ENCODE results near the gene PLSCR4. TPM values are rescaled to one million over a fixed set of nuclear protein-coding genes. Genes with fewer than 3 reads are reported as not detected.

PLSCR4 gene
- total RNA-seq, 1 donor from 2014 or later, result not detected

DNA sequence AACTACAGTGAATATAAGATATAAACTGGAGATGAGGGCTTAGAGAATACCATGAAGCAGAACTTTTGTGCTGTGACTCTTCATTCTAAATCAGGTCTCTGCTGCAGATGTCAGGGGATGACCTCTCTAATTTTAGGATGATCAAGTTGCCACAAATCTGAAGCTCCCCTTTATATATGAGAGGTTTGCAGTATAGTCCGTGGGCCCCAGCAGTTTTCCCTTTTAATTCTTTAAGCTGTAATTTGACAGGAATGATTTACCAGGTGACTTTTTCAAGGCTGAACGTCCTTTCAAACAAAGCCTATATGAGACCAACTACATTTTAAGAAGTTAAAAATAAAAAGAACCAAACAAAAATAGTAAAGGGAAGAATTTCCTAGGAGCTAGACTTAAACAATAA lies 85.0 kb downstream of the PLSCR4 start:
- Mint-ChIP-seq H3K4me3 (no peak overlapping the region), H3K4me1 (peaks cover 5% of the 10 kb centered on the region), H3K36me3 (ENCODE audit: low read depth) (no peaks in the 10 kb centered on the region), H3K9me3 (no peaks in the 10 kb centered on the region), H3K27me3 (peaks cover 44% of the 10 kb centered on the region), H3K27ac (no peak overlapping the region)
- DNase-seq, result no peak
- intact Hi-C loops (cut with micrococcal nuclease), result no loop called here

DNA sequence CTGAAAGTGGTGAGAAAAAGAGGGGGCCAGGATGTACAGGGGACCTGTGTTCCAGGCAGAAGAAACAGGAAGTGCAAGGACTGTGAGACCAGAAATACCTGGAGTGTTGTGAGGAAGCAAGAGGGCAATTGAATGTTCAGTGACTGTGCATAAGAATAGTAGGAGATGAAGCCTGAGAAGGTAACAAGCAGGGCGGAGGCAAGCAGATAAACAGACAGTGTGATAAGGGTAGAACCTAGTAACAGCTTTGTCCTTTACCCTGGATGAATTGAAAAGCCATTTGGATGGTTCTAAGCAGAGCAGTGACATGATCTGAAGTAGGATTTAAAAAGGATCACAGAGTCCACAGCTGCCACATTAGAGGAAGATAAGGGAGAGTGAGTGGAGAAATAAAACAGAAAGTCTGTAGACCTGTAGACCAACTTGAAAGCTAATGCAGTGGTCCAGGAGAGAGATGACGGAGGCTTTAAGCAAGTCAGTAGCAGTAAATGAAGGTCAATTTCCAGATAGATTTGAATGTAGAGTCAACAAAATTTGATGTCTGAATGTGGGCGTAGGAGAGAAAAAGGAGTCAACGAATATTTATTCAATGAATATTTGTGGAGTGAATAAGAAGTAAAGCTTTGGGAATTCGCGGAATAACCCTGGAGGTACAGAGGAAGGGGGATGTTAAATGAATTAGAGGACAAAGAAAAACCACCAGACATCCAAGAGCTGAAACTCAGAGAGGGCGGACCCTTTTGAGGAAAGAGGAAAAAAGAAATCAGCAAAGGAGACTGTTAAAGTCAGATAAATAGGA lies 85.7 kb downstream of the PLSCR4 start:
- H3K27me3 Mint-ChIP-seq, result peaks cover 47% of the 10 kb centered on the region
- H3K36me3 Mint-ChIP-seq (ENCODE audit: low read depth), result no peaks in the 10 kb centered on the region
- intact Hi-C loops (cut with micrococcal nuclease), result no loop called here
- peaks cover 8% of the 10 kb centered on the region for H3K4me1 Mint-ChIP-seq
- no peak for DNase-seq
- no peak overlapping the region for H3K4me3 Mint-ChIP-seq
- H3K27ac Mint-ChIP-seq, result no peak overlapping the region
- H3K9me3 Mint-ChIP-seq, result no peaks in the 10 kb centered on the region

DNA sequence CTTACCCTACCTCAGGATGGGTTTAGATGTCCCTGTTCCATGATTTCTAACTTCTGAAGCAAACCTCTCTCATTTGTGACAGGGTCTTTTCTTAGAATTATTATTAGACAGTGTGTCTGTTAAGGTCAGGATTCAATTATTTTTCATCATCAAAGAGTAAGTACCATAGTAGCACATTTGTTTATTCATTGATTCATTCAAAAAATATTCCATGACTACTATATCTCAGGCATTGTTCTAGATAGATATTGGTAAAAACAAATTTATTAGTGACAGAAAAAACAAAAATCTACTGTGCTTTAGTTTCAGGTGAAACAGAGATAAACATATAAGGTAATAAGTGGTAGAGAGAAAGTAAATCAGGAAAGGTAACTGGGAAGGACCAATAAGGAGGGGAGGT lies 86.4 kb downstream of the PLSCR4 start:
- intact Hi-C loops (cut with micrococcal nuclease), result no loop called here
- H3K4me3 Mint-ChIP-seq, result no peak overlapping the region
- no peaks in the 10 kb centered on the region for H3K36me3 Mint-ChIP-seq (ENCODE audit: low read depth)
- peaks cover 13% of the 10 kb centered on the region for H3K4me1 Mint-ChIP-seq
- peaks cover 50% of the 10 kb centered on the region for H3K27me3 Mint-ChIP-seq
- H3K9me3 Mint-ChIP-seq, result no peaks in the 10 kb centered on the region
- no peak overlapping the region for H3K27ac Mint-ChIP-seq
- no peak for DNase-seq

DNA sequence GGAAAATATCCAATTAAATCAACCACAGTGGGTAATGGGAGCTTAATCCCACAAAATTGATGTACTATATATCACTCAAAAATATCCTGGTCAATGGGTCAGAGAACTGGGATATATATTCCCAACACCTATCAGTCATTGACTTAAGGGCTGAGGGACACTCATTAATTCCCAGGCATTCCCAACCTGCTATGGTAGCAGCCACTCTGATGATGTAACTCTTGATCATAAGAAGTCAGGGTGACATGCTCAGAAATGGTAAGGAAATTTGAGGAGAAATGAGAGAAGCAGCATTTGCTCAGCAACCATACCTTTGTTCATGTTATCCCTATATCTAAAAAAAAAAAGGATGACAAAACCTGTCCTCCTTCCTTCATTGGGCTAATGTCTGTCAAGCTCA lies 86.8 kb downstream of the PLSCR4 start:
- H3K9me3 Mint-ChIP-seq, result no peaks in the 10 kb centered on the region
- no peak overlapping the region for H3K4me3 Mint-ChIP-seq
- intact Hi-C loops (cut with micrococcal nuclease), result no loop called here
- peaks cover 13% of the 10 kb centered on the region for H3K4me1 Mint-ChIP-seq
- no peak overlapping the region for H3K27ac Mint-ChIP-seq
- no peak for DNase-seq
- H3K36me3 Mint-ChIP-seq (ENCODE audit: low read depth), result no peaks in the 10 kb centered on the region
- peaks cover 52% of the 10 kb centered on the region for H3K27me3 Mint-ChIP-seq

DNA sequence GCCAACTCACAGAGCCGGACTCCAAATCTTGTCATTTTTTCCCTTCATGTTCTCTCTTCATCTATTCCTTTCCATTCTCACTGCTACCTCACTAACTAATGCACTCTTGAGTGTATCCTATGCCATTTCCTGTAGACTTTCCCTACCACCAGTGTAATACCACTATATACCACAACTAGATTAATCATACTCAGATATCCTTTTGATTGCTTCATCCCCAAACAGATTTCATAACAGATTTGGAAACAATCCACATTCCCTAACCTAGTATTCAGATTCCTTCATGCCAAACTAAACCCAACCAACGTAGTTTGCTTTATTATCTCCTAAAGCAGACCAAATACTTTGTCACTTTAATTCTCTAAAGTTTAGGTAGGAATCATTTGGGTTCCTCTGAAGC lies 87.3 kb downstream of the PLSCR4 start:
- Mint-ChIP-seq H3K4me3 (no peak overlapping the region), H3K4me1 (peaks cover 13% of the 10 kb centered on the region), H3K27me3 (peaks cover 56% of the 10 kb centered on the region), H3K36me3 (ENCODE audit: low read depth) (no peaks in the 10 kb centered on the region), H3K9me3 (no peaks in the 10 kb centered on the region), H3K27ac (no peak overlapping the region)
- intact Hi-C loops (cut with micrococcal nuclease), result no loop called here
- no peak for DNase-seq

DNA sequence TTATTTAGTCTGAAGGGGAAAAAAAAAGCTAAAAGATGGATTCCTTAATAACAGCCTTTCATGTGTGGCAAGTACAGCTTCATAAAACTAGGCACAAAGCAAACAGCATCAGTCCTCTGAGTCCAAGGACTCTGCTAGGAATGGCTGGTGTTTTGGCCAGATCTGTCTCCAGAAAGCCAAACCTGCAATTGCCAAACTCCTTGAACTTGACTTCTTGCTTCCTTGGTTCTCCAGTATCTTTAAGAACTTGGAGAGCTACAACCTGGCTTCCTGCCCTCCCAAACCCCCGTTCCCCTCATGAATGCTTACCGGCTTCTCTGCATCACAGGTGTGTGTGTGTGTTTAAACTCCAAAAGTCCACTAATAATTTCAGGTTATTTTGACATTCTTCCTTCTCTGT lies 88.3 kb downstream of the PLSCR4 start:
- intact Hi-C loops (cut with micrococcal nuclease), result no loop called here
- no peak overlapping the region for H3K27ac Mint-ChIP-seq
- no peak overlapping the region for H3K4me3 Mint-ChIP-seq
- no peaks in the 10 kb centered on the region for H3K9me3 Mint-ChIP-seq
- DNase-seq, result no peak
- H3K4me1 Mint-ChIP-seq, result peaks cover 13% of the 10 kb centered on the region
- H3K27me3 Mint-ChIP-seq, result peaks cover 62% of the 10 kb centered on the region
- H3K36me3 Mint-ChIP-seq (ENCODE audit: low read depth), result no peaks in the 10 kb centered on the region

DNA sequence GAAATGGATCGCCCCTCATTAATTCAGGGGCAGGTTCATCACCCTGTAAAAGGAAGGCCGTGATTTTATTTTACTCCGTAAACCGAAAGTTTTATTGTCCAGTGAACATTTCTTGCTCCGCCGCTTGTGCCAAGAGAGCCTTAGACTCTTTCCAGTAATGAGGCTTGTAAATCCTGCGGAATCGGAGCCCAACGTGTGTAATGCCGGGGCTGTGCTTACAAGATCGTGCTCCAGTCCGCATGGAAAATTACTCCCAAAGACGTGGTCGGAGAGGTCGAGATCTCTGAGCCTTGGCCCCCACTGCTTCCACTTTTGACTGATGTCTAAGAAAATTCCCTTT lies 89.3 kb downstream of the PLSCR4 start:
- H3K4me3 Mint-ChIP-seq, result peak overlapping the region; percentile 61
- H3K36me3 Mint-ChIP-seq (ENCODE audit: low read depth), result no peaks in the 10 kb centered on the region
- peaks cover 13% of the 10 kb centered on the region for H3K4me1 Mint-ChIP-seq
- H3K27me3 Mint-ChIP-seq, result peaks cover 66% of the 10 kb centered on the region
- intact Hi-C loops (cut with micrococcal nuclease), result no loop called here
- H3K9me3 Mint-ChIP-seq, result no peaks in the 10 kb centered on the region
- DNase-seq, result no peak
- no peak overlapping the region for H3K27ac Mint-ChIP-seq

DNA sequence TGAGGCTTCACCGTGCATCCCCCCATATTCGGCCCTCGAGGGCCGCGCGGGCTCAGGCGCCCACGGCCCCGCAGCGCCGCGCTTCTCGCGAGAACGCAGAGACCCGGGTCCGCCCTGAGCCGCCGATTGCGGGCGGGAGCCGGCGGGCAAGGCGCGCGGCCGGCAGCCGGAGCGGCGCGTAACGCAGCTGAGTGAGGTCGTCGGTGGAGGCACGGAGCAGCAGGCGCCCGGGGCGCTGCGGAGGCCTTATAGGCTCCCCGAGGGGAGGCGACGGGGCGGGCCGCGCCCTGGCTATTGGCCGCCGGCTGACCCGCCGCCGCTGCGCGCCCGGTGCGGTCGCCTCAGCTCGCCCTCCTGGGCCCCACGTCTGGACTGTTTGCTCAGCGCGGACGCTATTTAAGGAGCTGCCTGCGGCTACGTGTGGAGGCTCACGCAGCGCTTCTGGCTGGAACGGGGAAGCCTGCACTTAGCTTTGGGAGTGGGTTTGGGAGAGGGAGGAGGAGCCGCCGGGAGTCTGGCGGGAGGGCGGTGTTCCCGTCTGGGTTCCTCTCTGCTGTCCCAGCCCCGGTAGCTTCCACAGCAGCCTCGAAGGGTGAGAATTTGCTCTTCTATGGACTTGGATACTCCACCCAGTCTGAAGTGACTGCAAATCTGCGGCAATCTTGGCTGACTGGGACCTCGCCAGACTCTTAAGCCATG lies 89.8 kb downstream of the PLSCR4 start, which contains the start of gene PLOD2:
PLOD2 (minus strand) TSS at position 221 of the 699 bp plus-strand sequence; CDS start at position 26, 195 bp downstream.
- intact Hi-C loops (cut with micrococcal nuclease), result no loop called here
- H3K4me1 Mint-ChIP-seq, result peaks cover 13% of the 10 kb centered on the region
- no peaks in the 10 kb centered on the region for H3K36me3 Mint-ChIP-seq (ENCODE audit: low read depth)
- DNase-seq, result peak; percentile 75
- no peaks in the 10 kb centered on the region for H3K9me3 Mint-ChIP-seq
- H3K27ac Mint-ChIP-seq, result peak within 1 kb of the TSS; percentile 55
- H3K27me3 Mint-ChIP-seq, result peaks cover 68% of the 10 kb centered on the region
- peak within 1 kb of the TSS; percentile 84 for H3K4me3 Mint-ChIP-seq

DNA sequence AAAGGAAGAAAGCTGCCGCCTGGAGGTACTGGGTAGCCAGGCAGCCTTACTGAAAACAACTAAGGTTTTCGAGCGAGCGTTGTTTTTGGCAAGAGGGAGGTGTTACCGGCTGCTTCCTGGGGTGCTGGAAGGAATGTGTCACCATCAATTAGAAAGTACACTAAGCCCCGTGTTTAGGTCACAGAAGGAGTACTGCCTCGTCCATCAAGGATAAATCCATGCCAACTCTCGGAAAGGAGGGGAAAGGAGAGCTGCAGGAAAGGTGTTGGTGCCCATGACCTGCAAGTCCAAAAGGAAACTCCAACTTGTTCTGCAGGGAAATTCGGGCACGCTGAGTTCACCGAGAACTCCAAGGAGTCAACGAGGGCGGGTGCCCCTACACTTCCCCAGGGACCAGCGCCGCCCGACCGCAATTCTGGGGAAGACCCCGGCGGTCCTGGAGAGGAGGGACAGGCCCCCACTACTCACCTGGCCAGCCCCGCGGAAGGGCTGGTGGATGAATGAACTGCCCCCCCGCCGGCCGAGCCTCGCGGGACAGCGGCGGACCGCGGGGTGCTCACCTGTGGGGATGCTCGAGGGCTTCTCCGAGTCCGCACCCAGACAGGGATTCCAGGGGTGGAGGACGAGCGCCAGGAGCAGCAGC lies 90.5 kb downstream of the PLSCR4 start:
- DNase-seq, result peak; percentile 63
- H3K27ac Mint-ChIP-seq, result peak overlapping the region; percentile 55
- peaks cover 13% of the 10 kb centered on the region for H3K4me1 Mint-ChIP-seq
- H3K36me3 Mint-ChIP-seq (ENCODE audit: low read depth), result no peaks in the 10 kb centered on the region
- peaks cover 67% of the 10 kb centered on the region for H3K27me3 Mint-ChIP-seq
- H3K4me3 Mint-ChIP-seq, result peak overlapping the region; percentile 84
- intact Hi-C loops (cut with micrococcal nuclease), result no loop called here
- H3K9me3 Mint-ChIP-seq, result no peaks in the 10 kb centered on the region

DNA sequence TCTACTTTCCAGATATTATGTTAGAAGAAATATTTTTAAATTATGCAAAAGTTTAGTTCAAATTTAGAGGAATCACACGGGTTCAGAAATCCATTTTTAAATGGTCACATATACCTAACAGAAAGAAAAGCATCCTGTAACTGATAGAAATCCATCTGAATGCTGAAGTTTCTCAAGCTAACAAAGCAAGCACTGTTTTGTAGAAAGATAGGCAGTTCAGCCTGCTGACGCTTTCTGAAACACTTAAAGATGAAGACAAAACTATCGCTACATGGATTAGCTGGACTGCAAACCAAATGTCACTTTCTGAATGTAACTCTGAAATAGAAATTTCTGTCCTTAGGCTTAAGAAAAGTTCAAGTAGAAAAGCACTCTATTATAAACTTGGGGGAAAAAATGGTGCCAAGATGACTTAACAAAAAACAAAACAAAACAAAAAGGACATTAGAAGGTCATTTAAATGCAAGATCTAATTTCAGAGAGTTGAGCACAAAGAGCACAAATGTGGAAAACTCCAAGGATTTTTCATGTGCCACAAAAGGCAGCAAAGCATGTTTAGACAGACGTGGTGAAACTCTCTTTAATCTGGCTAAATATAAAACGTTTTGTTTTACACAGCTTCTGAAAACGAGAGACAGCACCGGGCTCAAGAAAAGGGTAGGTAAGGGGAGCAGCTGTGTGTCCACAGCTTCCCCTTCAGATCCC lies 91.1 kb downstream of the PLSCR4 start:
- Mint-ChIP-seq H3K27ac (no peak overlapping the region), H3K9me3 (no peaks in the 10 kb centered on the region), H3K27me3 (peaks cover 61% of the 10 kb centered on the region), H3K4me1 (peaks cover 13% of the 10 kb centered on the region), H3K36me3 (ENCODE audit: low read depth) (no peaks in the 10 kb centered on the region), H3K4me3 (peak overlapping the region; percentile 84)
- intact Hi-C loops (cut with micrococcal nuclease), result no loop called here
- DNase-seq, result no peak

DNA sequence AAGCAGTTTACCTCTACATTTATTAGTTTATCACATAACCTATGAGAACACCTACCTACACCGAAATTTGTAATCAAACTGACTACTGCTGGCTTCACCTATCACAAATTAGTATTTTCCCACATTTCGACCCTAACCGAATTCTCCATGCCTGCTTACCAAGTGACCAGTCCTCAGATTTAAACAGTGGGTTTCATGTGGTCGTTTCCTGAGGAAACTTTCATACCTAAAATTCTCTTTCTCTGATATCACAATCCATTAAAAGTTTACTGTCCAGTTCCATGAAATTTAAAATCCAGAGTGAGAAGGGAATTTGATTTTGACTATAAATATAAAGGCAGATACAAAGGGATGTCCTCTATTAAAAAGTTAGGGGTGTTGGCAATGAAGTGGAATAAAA lies 91.9 kb downstream of the PLSCR4 start:
- Mint-ChIP-seq H3K36me3 (ENCODE audit: low read depth) (no peaks in the 10 kb centered on the region), H3K4me1 (peaks cover 13% of the 10 kb centered on the region), H3K27ac (no peak overlapping the region), H3K9me3 (no peaks in the 10 kb centered on the region), H3K4me3 (no peak overlapping the region), H3K27me3 (peaks cover 57% of the 10 kb centered on the region)
- intact Hi-C loops (cut with micrococcal nuclease), result no loop called here
- no peak for DNase-seq

DNA sequence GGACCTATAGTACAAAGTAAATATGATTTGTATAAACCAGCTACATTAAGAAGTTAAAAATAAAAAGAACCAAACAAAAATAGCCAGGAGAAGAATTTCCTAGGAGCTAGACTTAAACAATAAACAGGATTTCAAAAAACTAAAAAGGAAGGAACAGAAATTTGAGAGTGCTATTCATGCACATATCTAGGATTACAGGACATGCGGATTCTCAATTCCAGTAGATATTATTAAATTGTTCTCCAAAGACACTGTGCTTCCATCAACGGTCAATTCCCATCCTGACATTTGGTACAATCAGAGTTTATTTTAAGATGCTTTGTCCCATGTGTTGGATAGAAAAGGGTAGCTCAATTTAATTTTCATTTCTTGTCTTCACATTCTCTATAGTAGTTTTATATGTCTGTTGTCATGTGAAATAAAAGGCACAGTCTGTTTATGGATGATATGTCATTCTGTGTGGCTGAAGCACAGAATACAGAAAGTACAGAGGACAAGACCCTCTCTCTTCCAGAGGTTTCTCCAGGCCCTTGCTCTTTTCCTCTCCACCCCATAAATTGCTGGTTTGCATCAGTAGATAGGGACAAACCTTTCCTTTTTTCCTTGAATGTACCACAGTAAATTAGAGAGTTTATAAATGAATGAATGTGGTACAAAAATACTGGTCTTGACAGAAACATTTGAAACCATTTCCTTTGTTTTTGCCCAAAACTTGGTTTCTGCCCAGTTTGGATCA lies 93.4 kb downstream of the PLSCR4 start:
- peaks cover 13% of the 10 kb centered on the region for H3K4me1 Mint-ChIP-seq
- H3K27ac Mint-ChIP-seq, result no peak overlapping the region
- no peaks in the 10 kb centered on the region for H3K36me3 Mint-ChIP-seq (ENCODE audit: low read depth)
- H3K9me3 Mint-ChIP-seq, result no peaks in the 10 kb centered on the region
- intact Hi-C loops (cut with micrococcal nuclease), result no loop called here
- peaks cover 46% of the 10 kb centered on the region for H3K27me3 Mint-ChIP-seq
- H3K4me3 Mint-ChIP-seq, result no peak overlapping the region
- DNase-seq, result no peak

DNA sequence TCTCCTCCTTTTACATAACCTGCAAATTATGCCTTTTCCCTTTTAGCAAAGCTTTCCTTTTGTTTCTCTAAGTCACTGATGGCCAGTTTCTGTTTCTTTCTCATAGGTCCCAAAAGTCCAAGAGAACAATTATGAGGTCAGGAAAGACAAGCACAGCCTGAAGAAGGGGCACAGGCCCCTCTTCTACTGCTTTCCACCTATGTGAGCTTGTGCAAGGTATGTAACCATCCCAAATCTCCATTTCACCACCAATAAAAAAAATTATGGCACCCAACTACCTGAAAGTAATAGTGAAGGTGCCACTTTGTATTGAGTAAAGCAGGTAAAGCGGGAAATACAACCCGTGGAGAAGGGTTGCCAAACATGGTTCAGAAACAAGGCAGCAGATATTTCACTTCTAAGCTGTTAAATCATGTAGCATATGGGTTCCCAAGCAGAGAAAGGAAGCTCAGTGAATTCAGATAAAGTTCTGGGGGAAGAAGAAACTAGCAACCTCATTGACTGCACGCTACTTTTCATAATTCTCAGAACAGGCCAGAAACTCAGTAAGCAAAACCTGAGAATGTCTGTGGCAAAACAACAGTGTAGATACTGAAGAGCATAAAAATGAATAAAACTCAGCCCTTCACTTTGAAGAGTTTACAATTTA lies 94.1 kb downstream of the PLSCR4 start:
- no peak overlapping the region for H3K4me3 Mint-ChIP-seq
- no peaks in the 10 kb centered on the region for H3K9me3 Mint-ChIP-seq
- no peak overlapping the region for H3K27ac Mint-ChIP-seq
- H3K36me3 Mint-ChIP-seq (ENCODE audit: low read depth), result no peaks in the 10 kb centered on the region
- no peak for DNase-seq
- intact Hi-C loops (cut with micrococcal nuclease), result no loop called here
- H3K4me1 Mint-ChIP-seq, result peaks cover 13% of the 10 kb centered on the region
- H3K27me3 Mint-ChIP-seq, result peaks cover 39% of the 10 kb centered on the region
